Measurements from ENCODE around the gene SIRPB2. TPM values are rescaled to one million over a fixed set of nuclear protein-coding genes. Genes with fewer than 3 reads are reported as not detected.
A peak's percentile ranks its signal among the peaks of the same experiment; 100 is the strongest.

Gene SIRPB2
- total and polyA plus RNA-seq, 9 donors = 0.88 to 3.8 (median 1.4) TPM

GRCh38 chr20:1437235-1437904, 53.9 kb downstream of the SIRPB2 start:
- intact Hi-C loops (cut with DNase I) = loop anchor here in 2 of 4 donors (5.0 kb wide), 1 partner anchor 125 kb away; no protein-coding TSS in a partner anchor
- Histone ChIP-seq H3K4me3 (no peak overlapping the region), H3K27ac (no peak overlapping the region), H3K27me3 (no peaks in the 10 kb centered on the region), H3K36me3 (no peaks in the 10 kb centered on the region), H3K4me1 (ENCODE audit: insufficient read depth) (no peaks in the 10 kb centered on the region), H3K9me3 (no peaks in the 10 kb centered on the region)
- TF ChIP-seq POLR2A (IDR thresholded peaks at IDR 0.05) (no peak), CTCF (IDR thresholded peaks at IDR 0.05) (peak; percentile 50 to 72 (median 57))
- WGBS, 3 donors = 28 to 40% (median 31%) methylated on average over 5 of the region's 5 CpGs
- peak; percentile 57 to 73 (median 69) for DNase-seq

- H3K27me3 ChIP-seq = no peaks in the 10 kb centered on the region
- no peak for DNase-seq
- TF ChIP-seq EP300 (IDR thresholded peaks at IDR 0.05) = no peak
- TF ChIP-seq CTCF (IDR thresholded peaks at IDR 0.05) = no peak
- TF ChIP-seq POLR2A (IDR thresholded peaks at IDR 0.05) = no peak
- no peaks in the 10 kb centered on the region for H3K4me1 ChIP-seq (ENCODE audit: insufficient read depth)
- 82 to 88% (median 86%) methylated on average over 8 of the region's 8 CpGs for WGBS, 3 donors
- H3K9me3 ChIP-seq = no peaks in the 10 kb centered on the region
- H3K27ac ChIP-seq = no peak overlapping the region
- H3K4me3 ChIP-seq = no peak overlapping the region
- intact Hi-C loops (cut with DNase I) = loop anchor here in 2 of 4 donors (5.0 kb wide), 1 partner anchor 124 kb away; no protein-coding TSS in a partner anchor
- H3K36me3 ChIP-seq = no peaks in the 10 kb centered on the region
Observed at GRCh38 chr20:1436263-1436662, 55.0 kb downstream of the SIRPB2 start.

GRCh38 chr20:1435337-1435699, 55.9 kb downstream of the SIRPB2 start:
- H3K27ac ChIP-seq = no peak overlapping the region
- intact Hi-C loops (cut with DNase I) = loop anchor here in 2 of 4 donors (5.0 kb wide), 1 partner anchor 123 kb away; no protein-coding TSS in a partner anchor
- H3K36me3 ChIP-seq = no peaks in the 10 kb centered on the region
- H3K27me3 ChIP-seq = no peaks in the 10 kb centered on the region
- DNase-seq = no peak
- H3K4me1 ChIP-seq (ENCODE audit: insufficient read depth) = no peaks in the 10 kb centered on the region
- no peak overlapping the region for H3K4me3 ChIP-seq
- TF ChIP-seq EP300 (IDR thresholded peaks at IDR 0.05) (no peak), POLR2A (IDR thresholded peaks at IDR 0.05) (no peak), CTCF (IDR thresholded peaks at IDR 0.05) (no peak)
- H3K9me3 ChIP-seq = no peaks in the 10 kb centered on the region

GRCh38 chr20:1434571-1435336, 56.5 kb downstream of the SIRPB2 start:
- no peaks in the 10 kb centered on the region for H3K36me3 ChIP-seq
- no peaks in the 10 kb centered on the region for H3K9me3 ChIP-seq
- TF ChIP-seq EP300 (IDR thresholded peaks at IDR 0.05) = no peak
- no peak for TF ChIP-seq POLR2A (IDR thresholded peaks at IDR 0.05)
- TF ChIP-seq CTCF (IDR thresholded peaks at IDR 0.05) = no peak
- 59 to 68% (median 65%) methylated on average over 2 of the region's 2 CpGs for WGBS, 3 donors
- no peak overlapping the region for H3K27ac ChIP-seq
- intact Hi-C loops (cut with DNase I) = loop anchor here in 2 of 4 donors (5.0 kb wide), 1 partner anchor 122 kb away; no protein-coding TSS in a partner anchor
- DNase-seq = no peak
- H3K27me3 ChIP-seq = no peaks in the 10 kb centered on the region
- H3K4me3 ChIP-seq = no peak overlapping the region
- no peaks in the 10 kb centered on the region for H3K4me1 ChIP-seq (ENCODE audit: insufficient read depth)
